ENCODE data around the gene BANP.
"Not testable (repeated sequence)": the region's sequence is repeated elsewhere in the genome, so short reads cannot be mapped to it uniquely, and the experiment has no call there.

The BANP gene

GRCh38 chr16:87950765-87951551 is at the start of gene BANP:
BANP (plus strand) TSS chr16:87951434; CDS start chr16:87975116, 23,682 bp downstream.
- DNase-seq, result peak; percentile 92

DNA sequence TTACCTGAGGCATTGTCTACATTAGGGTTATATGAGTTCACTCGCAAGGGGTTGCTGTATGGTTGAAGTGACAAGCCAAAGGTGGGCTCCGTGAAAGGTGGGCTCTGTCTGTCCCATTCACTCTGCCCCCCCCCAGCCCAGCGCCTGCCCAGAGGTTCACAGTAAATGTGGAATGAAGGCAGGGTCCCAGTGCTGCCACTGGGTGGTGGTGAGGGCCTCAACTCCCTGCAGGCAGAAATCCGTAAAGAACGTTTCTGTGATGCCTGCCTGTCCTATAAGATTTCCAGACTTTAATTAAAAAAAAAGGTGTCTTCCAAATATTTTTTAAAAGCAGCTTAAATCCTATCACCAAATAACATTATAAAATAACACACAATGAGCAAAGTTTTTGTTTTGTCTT is 46.3 kb upstream of the BANP start:
- not testable (repeated sequence) for DNase-seq

DNA sequence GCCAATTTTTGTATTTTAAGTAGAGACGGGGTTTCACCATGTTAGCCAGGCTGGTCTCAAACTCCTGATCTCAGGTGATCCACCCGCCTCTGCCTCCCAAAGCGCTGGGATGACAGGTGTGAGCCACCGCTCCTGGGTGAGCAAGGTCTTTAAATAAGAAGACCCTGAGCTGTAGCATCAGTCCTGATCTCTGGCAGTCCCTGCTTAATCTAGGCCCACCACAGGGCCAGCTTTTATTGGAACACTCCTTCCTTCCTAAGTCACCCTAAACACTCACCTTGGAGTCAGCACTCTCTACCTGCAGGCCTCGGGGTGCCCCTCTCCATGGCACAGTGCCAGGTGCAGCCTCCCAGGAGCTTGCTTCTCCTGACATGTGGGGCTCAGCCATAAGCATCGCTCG is 45.7 kb upstream of the BANP start:
- not testable (repeated sequence) for DNase-seq

DNA sequence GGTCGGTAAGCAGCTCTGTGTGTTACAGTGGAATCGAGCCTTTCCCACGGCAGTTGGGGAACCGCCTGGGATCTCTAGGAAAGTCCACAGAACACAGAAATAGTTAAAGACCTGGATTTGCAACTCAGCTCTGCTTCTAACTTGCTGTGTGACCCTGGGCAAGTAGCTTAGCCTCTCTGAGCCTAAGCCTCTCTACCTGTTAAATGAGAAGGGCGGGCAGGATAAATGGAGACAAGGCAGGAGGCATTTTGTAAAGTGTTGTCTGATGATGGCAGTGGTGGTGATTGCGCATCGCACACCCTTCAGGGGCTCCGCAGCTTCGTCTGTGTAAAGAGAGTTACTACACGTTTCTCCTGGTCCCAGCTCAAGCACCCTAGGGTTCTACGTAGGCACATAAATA is 43.1 kb upstream of the BANP start:
- DNase-seq, result not testable (repeated sequence)

- peak; percentile 16 for DNase-seq
Measured at GRCh38 chr16:87909203-87909935, 41.9 kb upstream of the BANP start.

- not testable (repeated sequence) for DNase-seq
Measured at GRCh38 chr16:87911106-87911763, 40.0 kb upstream of the BANP start.

DNA sequence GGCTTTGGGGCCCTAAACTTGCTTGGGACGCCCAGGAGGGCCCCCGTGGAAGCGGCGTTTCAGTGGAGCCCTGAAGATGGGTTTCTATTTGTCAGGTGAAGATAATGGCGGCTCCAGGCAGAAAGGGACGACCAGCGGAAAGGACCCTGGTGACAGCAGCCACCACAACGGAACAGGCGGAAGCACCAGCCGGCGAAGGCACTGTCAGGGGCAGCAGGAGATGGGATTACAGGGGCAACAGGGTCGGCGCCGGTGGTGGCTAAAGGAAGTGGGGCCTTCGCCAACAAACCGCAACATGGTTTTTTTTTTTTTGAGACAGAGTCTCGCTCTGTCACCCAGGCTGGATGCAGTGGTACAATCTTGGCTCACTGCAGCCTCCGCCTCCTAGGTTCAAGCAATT is 38.5 kb upstream of the BANP start:
- not testable (repeated sequence) for DNase-seq

DNA sequence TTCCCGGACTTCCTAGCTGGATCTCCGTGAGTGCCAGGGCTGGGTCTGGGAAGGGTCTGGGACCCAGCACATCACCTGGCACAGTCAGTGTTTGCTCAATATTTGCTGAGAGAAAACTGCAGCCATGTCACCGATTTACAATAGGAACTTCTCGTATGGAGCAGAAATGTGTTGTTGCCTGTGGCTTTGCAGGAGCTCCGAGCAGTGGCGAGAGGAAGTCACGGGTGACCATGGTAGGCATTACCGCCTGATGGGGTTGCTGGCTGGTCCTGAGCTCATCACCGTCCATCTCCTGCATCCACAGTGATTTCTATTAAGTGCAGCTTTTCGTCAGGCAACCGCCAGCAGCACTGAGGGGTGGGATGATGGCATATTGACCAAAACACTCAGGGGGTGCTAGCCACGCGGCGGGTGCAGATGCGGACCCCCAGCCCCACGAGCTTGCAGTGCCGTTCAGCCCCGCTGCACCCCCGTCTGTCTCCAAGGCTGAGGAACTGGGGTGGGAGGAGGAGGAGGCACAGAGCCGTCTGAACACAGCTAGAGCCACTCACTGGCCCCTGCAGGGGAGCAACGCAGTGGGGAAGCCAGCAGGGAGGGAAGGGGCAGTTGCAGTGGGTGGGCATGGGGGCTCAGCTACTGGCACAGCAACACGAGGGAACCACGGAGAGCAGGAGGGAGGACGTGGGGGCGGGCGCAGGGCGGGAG is 37.1 kb upstream of the BANP start:
- DNase-seq, result not testable (repeated sequence)

GRCh38 chr16:87914812-87915211 is 36.4 kb upstream of the BANP start:
- no peak for DNase-seq

DNA sequence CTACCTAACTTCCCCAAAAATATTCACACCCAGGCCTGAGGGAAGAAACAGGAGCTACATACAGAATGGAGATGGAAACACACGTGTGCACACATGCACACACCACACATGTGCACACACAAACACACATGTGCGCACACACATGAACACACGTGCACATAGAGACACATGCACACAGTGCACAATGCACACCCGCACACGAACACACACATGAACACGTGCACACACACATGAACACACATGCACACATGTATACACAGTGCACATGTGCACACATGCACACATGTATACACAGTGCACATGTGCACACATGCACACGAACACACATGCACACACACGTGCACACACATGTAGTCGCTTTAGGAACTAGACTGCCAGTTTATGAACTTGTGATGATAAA is 33.7 kb upstream of the BANP start:
- no peak for DNase-seq

- no peak for DNase-seq
Measured at GRCh38 chr16:87918338-87918737, 32.9 kb upstream of the BANP start.

DNA sequence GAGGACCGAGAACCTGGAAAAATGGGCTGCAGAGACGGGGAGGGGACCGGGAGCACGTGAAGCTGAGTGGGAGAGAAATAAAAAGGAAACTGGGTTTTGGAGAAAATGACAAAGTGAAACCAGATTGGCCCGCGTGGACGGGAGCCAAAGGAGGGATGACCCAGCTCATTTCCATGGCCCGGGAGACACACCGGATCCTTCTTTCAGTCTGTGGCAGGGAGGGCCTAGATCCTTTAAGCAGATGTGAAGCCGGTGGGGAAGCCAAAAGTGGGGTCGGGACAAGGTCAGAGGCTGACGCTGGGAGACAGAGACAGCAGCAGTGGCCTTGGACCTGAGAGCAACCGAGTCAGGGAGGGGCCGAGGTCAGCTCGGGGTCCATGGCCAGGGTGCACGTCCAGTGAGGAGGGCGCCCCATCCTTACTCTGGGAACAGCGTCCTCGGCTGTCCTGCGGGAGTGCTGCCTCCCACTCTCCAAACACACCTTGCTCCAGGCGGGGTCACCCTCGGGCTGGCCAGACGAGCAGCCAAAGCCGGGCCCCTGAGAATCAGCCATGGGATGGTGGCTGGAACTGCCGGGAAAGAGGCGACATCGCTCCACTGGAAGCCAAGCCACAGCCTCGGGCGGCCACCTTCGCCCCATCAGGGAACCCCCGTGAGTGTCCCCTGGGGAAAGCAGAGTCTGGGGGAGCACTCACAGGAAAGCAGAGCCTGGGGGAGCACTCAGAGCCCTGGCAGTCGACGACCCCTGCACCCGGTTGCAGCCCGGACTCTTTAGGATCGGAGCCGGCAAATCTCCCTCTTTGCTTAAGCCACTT is 32.2 kb upstream of the BANP start:
- no peak for DNase-seq

GRCh38 chr16:87919681-87919994 is 31.6 kb upstream of the BANP start:
- DNase-seq, result no peak

- DNase-seq, result no peak
Measured at GRCh38 chr16:87921236-87921773, 29.9 kb upstream of the BANP start.

- DNase-seq, result no peak
Measured at GRCh38 chr16:87922250-87922871, 28.9 kb upstream of the BANP start.

DNA sequence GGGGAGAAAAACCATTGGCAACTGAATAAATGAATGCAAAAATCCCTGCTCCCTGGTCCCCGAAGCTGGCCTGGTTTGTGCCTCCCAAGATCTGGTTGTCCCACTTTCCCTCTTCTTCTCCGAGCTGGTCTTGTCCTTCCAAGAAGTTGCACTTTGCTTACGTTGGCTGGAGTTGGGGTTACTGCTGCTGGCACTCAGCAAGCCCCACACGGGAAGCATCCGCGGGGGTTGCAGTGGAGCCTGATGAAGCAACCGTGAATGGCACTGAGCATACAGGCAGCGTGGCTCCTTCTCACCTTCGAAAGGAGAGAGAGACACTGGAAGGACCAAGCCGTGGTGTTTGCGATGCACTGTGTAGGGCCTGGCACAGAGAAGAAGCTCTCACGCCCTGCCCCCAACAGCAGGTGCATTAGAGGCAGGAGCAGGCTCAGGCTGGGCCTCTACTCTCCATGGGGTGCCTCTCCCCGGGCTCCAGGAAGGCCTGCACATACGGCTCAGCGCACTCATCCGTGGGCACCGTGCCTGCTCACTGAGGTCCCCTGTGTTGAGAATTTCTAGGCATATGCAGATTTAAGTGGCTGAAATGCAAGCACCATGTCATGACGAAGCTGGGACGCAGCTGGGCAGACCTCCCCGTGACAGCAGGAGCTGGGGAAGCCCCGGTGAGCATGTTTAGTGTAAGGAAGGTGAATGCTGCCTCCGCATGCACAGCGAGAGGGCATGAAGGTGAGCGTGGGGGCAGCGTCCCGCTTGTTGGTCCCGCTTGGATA is 27.0 kb upstream of the BANP start:
- no peak for DNase-seq

DNA sequence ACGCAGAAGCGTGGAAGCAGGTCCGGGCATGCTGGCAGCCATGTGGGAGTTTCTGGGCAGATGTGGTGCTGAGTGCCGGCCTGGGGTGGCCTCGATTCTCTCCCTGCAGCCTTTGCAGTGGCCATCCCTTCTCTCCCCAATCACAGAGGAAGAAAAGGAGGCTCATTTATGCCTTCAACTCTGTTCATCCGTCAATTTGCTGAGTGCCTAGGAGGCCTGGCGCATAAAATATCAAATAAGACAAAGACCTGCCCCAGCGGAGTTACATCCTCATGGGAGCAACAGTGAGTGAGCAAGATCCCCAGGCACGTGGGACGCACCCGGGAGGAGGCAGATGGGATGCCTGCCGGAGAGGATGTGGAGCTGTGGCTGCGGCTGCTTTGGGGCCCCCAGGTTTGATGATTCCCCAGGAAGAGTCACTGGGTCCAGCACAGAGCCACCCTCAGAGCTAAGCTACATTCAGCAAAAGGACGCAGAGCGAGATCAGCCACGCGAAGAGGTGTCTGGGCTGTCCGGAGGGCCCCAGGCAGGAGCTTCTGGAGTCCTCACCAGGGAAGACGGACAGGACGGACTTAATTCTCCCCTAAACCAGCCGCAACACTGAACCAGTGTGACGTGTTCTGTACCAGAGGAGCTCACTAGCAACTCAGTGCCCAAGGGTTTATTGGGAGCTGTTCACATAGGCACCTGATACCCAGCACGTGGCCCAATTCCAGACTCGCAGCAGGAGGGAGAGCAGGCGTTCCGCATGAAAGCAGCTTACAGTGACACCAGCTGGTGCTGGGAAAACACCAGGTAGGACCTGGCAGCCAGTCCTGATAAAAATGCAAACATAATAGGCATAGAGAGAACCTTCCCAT is 26.2 kb upstream of the BANP start:
- no peak for DNase-seq

GRCh38 chr16:87926246-87927194 is 24.7 kb upstream of the BANP start:
- DNase-seq, result no peak

DNA sequence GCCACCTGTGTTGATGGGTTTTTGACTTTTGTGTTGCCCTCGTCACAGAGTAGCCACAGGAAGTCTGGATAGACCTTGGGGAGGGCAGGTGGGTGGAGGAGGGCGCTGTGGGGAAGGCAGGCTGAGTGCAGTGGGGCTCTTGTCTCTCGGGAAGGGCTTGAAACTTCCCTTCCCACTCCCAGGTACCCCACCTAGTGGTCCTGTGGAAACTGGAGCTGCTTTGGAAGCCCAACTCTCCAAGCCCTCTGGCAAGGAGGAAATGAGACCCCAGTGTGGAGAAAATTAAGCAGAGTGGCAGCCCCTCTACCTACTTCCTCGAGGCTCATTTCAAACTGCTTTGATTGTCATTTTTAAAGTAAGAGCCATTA is 24.1 kb upstream of the BANP start:
- no peak for DNase-seq

Measured in GF-D8 (cell line).